ENCODE data around the gene HACD2.
A peak's percentile ranks its signal among the peaks of the same experiment; 100 is the strongest.

The HACD2 gene

GRCh38 chr3:123481722-123482457 is 103.0 kb downstream of the HACD2 start:
- no peak for DNase-seq (ENCODE audit: low read depth)

- no peak for DNase-seq (ENCODE audit: low read depth)
Measured at GRCh38 chr3:123481071-123481470, 103.8 kb downstream of the HACD2 start.

GRCh38 chr3:123480428-123480827 is 104.4 kb downstream of the HACD2 start:
- no peak for DNase-seq (ENCODE audit: low read depth)

DNA sequence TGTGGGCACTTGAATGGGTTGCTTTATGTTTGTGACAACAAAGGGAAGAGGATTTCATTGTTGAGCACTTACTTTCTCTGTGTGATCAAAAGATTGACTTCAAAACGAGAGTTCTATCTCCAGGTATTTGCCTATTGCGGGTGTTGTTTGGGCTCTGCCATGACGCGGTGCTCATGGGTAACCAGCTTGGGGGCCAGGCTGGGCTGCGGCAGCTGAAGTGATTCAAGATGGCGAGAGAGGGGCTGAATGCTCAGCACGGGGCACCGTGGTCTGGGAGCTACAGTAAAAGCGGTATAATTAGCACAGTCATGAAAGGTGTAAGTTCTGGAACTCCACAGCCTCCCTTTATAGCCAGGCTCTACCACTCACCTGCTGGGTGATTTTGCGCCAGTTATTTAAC is 105.0 kb downstream of the HACD2 start:
- no peak for DNase-seq (ENCODE audit: low read depth)

- no peak for DNase-seq (ENCODE audit: low read depth)
Measured at GRCh38 chr3:123478314-123478713, 106.5 kb downstream of the HACD2 start.

GRCh38 chr3:123476967-123477750 is 107.7 kb downstream of the HACD2 start:
- no peak for DNase-seq (ENCODE audit: low read depth)

- DNase-seq (ENCODE audit: low read depth): no peak
Measured at GRCh38 chr3:123475786-123476185, 109.1 kb downstream of the HACD2 start.

- no peak for DNase-seq (ENCODE audit: low read depth)
Measured at GRCh38 chr3:123471106-123471505, 113.7 kb downstream of the HACD2 start.

- DNase-seq (ENCODE audit: low read depth): no peak
Measured at GRCh38 chr3:123469323-123469995, 115.4 kb downstream of the HACD2 start.

DNA sequence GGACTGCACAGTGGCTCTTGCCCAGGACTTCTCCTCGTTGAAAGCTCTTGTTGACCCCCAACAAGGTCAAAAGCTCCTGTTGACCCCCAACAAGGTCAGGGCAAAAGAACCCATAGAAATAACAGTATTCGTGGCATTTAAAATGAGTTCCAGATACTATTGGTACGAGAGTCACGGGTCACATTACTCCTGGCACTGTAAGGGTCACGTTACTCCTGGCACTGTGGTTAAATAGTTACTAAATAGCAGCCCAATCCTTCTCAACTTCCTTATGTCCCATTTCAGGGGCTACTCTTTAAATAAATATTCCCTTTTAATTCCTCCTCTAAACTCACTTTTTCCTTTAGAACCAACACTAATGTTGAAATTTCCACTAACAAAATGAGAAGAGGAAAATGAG is 117.8 kb downstream of the HACD2 start:
- no peak for DNase-seq (ENCODE audit: low read depth)

GRCh38 chr3:123464211-123464610 is 120.6 kb downstream of the HACD2 start:
- DNase-seq (ENCODE audit: low read depth): no peak

- no peak for DNase-seq (ENCODE audit: low read depth)
Measured at GRCh38 chr3:123459862-123460261, 125.0 kb downstream of the HACD2 start.

GRCh38 chr3:123458255-123458654 is 126.6 kb downstream of the HACD2 start:
- DNase-seq (ENCODE audit: low read depth): no peak

- no peak for DNase-seq (ENCODE audit: low read depth)
Measured at GRCh38 chr3:123457841-123458240, 127.0 kb downstream of the HACD2 start.

- no peak for DNase-seq (ENCODE audit: low read depth)
Measured at GRCh38 chr3:123453675-123454074, 131.2 kb downstream of the HACD2 start.

DNA sequence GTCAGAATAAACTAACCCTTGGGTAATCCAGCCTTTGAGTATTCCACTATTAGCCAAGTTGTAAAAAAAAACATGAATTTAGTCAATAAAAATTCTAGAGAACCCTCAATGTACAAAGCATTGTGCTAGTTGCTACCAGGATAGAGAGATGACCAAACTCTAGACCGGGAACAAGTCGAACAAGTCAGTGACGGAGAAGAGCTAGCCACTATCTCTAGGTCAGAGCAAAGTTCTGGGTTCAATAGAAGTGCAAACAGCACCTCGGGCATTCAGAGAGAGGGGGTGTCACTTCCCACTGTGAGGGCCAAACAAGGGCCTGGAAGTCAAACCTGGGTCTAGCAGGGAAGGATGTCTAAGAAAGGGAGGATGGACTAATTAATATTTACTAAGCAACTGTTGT is 133.7 kb downstream of the HACD2 start:
- DNase-seq (ENCODE audit: low read depth): no peak

DNA sequence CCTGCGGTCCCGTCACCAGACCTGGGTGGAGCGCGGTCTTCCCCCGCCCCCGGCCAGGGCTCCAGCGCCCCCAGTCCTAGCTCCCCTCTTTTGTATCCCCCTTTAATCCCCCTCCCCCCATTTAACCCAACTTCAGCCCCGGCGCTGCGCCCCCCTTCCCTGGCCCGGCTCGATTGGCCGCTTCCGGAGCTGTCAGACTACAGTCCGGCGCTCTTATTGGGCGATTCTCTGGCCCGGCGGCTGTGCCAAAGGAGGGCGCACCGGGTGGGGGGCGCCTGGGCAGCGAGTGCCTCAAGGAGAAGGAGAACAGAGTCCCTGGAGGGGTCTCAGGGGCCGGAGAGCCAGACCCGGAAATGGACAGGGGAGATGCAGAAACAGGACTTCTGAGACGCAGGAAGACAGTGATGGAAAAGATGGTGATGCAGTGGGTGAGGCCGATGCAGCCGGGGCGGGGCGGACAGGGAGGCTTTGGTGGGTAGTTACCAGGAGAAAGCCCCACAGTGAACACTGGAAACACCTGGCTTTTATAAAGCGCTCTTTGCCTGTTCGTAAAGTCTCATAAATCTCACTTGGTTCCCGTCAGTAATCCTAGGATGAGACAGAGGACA is 134.8 kb downstream of the HACD2 start:
- DNase-seq (ENCODE audit: low read depth): peak; percentile 9

DNA sequence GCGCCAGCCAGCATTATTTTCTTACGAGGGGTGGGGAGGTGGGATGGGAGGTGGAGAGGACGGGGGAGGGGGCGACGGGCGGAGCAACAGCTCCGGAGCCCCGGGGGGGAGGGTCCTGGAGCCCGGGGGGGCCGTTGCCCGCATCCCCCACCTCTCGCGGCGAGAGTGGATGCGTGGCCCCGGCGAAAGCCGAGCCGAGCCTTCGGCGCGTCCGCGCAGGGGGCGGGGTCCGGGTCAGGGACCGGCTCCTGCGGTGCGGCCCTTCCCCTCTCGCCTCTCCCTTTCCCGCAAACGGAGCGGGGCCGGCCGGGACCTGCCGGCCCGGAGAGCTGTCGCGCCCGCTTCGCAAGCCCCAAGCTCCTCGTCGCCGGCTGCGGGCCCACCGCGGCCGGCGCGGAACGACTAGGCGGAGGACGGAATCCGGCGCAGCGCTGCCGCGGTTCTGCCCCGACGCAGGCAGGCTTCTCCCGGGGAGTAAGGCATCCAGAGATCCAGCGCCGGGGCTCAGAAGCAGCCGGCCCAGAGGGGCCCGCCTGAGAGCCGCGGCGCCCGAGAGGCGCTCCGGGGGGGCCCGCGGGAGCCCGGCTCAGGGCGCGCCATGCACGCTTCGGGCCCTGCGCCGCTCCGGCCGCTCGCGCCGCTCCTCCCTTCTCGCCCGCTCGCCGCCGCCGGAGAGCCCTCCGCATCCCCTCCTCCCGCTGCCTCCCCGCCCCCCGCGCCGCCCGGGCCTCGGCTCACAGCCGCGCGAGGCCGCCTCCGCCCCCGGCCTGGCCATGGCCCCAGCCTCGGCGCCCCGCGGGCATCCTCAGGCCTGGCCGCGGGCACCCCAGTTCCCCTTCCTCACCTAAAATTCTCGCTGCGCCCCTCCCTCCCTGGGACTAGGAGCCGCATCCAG is 135.5 kb downstream of the HACD2 start:
- peak; percentile 44 for DNase-seq (ENCODE audit: low read depth)

- peak; percentile 5 for DNase-seq (ENCODE audit: low read depth)
Measured at GRCh38 chr3:123448536-123449101, 136.2 kb downstream of the HACD2 start, which contains the start of gene ADCY5. TSS of gene ADCY5 (minus strand) at chr3:123449090. CDS start at chr3:123448545, 545 bp downstream.

GRCh38 chr3:123447749-123448517 is 136.9 kb downstream of the HACD2 start:
- peak; percentile 4 for DNase-seq (ENCODE audit: low read depth)
